GM23338 (cell line): Measurements from ENCODE around the gene MSANTD1. TPM values are rescaled to one million over a fixed set of nuclear protein-coding genes. Genes with fewer than 3 reads are reported as not detected.

ENCODE experiments used
- ATAC-seq: fragments of 200-7000 bp; cut with Tn5 transposase; 3 replicates; pipeline ENCODE4 v1.9.1; 2020
- DNase-seq: peaks from one replicate; pipeline ENCODE4 v3.0.0-alpha.2; 2015; ENCODE audit warnings: low spot score
- H2AFZ ChIP-seq: fragments of 200-600 bp; sonication (generic); 2 replicates; pipeline ENCODE4 v1.8.0; 2016; ENCODE audit warnings: antibody characterized with exemption, mild to moderate bottlenecking, moderate library complexity
- H3F3A ChIP-seq: fragments of 200-600 bp; sonication (generic); replicated peaks from 2 replicates; pipeline ENCODE4 v1.8.0; 2017; ENCODE audit warnings: antibody characterized with exemption, mixed run types, low read depth
- H3K27ac ChIP-seq: fragments of 200-600 bp; sonication (generic); 2 replicates; pipeline ENCODE4 v1.6.1; 2016; ENCODE audit warnings: low read depth
- H3K27me3 ChIP-seq: fragments of 200-600 bp; sonication (generic); 2 replicates; pipeline ENCODE4 v1.8.0; 2016; ENCODE audit warnings: mild to moderate bottlenecking, mixed run types, moderate library complexity; ENCODE audit not compliant: insufficient read depth
- H3K36me3 ChIP-seq: fragments of 200-600 bp; sonication (generic); 2 replicates; pipeline ENCODE4 v1.8.0; 2016; ENCODE audit warnings: mild to moderate bottlenecking; ENCODE audit not compliant: insufficient read depth
- H3K4me1 ChIP-seq: fragments of 200-600 bp; sonication (generic); 2 replicates; pipeline ENCODE4 v1.8.0; 2016; ENCODE audit warnings: mild to moderate bottlenecking, moderate library complexity; ENCODE audit not compliant: insufficient read depth
- H3K4me2 ChIP-seq: fragments of 200-600 bp; sonication (generic); 2 replicates; pipeline ENCODE4 v1.7.1; 2017; ENCODE audit warnings: mixed run types
- H3K4me3 ChIP-seq: fragments of 200-600 bp; sonication (generic); 2 replicates; pipeline ENCODE4 v1.6.1; 2016; ENCODE audit warnings: mixed run types
- H3K79me2 ChIP-seq: fragments of 200-600 bp; sonication (generic); replicated peaks from 2 replicates; pipeline ENCODE4 v1.8.0; 2017; ENCODE audit warnings: mild to moderate bottlenecking; ENCODE audit not compliant: insufficient read depth
- H3K9me2 ChIP-seq: fragments of 200-600 bp; sonication (generic); 2 replicates; pipeline ENCODE4 v1.8.0; 2017; ENCODE audit not compliant: insufficient read depth
- H4K20me1 ChIP-seq: fragments of 200-600 bp; sonication (generic); replicated peaks from 2 replicates; pipeline ENCODE4 v1.8.0; 2017; ENCODE audit warnings: mild to moderate bottlenecking; ENCODE audit not compliant: insufficient read depth
- H3K27ac Mint-ChIP-seq: 2 replicates; pipeline ENCODE4 v1.8.0; 2020; ENCODE audit warnings: inconsistent platforms, mild to moderate bottlenecking, moderate library complexity, mixed read lengths
- H3K27me3 Mint-ChIP-seq: 3 replicates; pipeline ENCODE4 v1.8.0; 2022; ENCODE audit warnings: low read depth, mild to moderate bottlenecking, moderate library complexity, mixed read lengths, inconsistent platforms; ENCODE audit not compliant: insufficient read depth, poor library complexity
- H3K36me3 Mint-ChIP-seq: 3 replicates; pipeline ENCODE4 v1.8.0; 2021; ENCODE audit warnings: low read depth, mild to moderate bottlenecking, inconsistent platforms, moderate library complexity, mixed read lengths
- H3K4me1 Mint-ChIP-seq: 3 replicates; pipeline ENCODE4 v1.8.0; 2020; ENCODE audit warnings: mild to moderate bottlenecking, inconsistent platforms, mixed read lengths
- H3K4me3 Mint-ChIP-seq: 3 replicates; pipeline ENCODE4 v1.8.0; 2021; ENCODE audit warnings: moderate library complexity, mild to moderate bottlenecking, inconsistent platforms, mixed read lengths
- H3K9me3 Mint-ChIP-seq: 3 replicates; pipeline ENCODE4 v1.8.0; 2020; ENCODE audit warnings: moderate library complexity, mild to moderate bottlenecking, inconsistent platforms, mixed read lengths
- CREB1 ChIP-seq: fragments of 250-450 bp; sonication (Bioruptor Pico); IDR thresholded peaks from 2 replicates; pipeline ENCODE4 v1.5.0; 2020; ENCODE audit warnings: low read depth, mild to moderate bottlenecking, moderate library complexity
- EZH2phosphoT487 ChIP-seq: fragments of 200-600 bp; sonication (generic); IDR thresholded peaks from one replicate; pipeline ENCODE4 v1.8.1; 2018; ENCODE audit warnings: antibody characterized with exemption; ENCODE audit not compliant: unreplicated experiment
- STAT1 ChIP-seq: IDR thresholded peaks from one replicate; pipeline ENCODE4 v1.6.1; 2016; ENCODE audit warnings: antibody characterized with exemption; ENCODE audit not compliant: unreplicated experiment
- ZNF462 ChIP-seq: fragments of 250-450 bp; sonication (Bioruptor Pico); IDR thresholded peaks from 2 replicates; pipeline ENCODE4 v1.5.0; 2020; ENCODE audit warnings: mild to moderate bottlenecking, moderate library complexity
- polyA plus RNA-seq: library from polyadenylated mRNA; unstranded; fragments of >200 nt; fragmentation: Nextera tagmentation; extraction: Ambion mirVana; gene quantifications from 2 replicates; pipeline ENCODE4 v1.2.1, GENCODE V29; 2016
- total RNA-seq: library from RNA; depleted of rRNA; stranded (reverse); fragments of >200 nt; shearing (Covaris generic); gene quantifications from 2 replicates; pipeline ENCODE4 v1.2.3, GENCODE V29; 2014
- TF ChIP-seq, protein P1 (sequence below), 2 experiments: fragments of 200-600 bp in 1 of 2; sonication (generic) in 1 of 2; conservative IDR thresholded peaks; 2 replicates each; pipeline versions ENCODE4 v1.5.1 to v1.6.1; 2016 to 2017; ENCODE audit warnings: antibody characterized with exemption in 2 of 2, low read depth in 2 of 2, mild to moderate bottlenecking in 2 of 2, moderate library complexity in 1 of 2
- TF ChIP-seq, protein P2 (sequence below): IDR thresholded peaks from 2 replicates; pipeline ENCODE4 v1.6.1; 2016; ENCODE audit warnings: antibody characterized with exemption

MSANTD1 gene
- total and polyA plus RNA-seq, 2 experiments from 2014 or later, result 0.29 to 1.0 TPM

DNA sequence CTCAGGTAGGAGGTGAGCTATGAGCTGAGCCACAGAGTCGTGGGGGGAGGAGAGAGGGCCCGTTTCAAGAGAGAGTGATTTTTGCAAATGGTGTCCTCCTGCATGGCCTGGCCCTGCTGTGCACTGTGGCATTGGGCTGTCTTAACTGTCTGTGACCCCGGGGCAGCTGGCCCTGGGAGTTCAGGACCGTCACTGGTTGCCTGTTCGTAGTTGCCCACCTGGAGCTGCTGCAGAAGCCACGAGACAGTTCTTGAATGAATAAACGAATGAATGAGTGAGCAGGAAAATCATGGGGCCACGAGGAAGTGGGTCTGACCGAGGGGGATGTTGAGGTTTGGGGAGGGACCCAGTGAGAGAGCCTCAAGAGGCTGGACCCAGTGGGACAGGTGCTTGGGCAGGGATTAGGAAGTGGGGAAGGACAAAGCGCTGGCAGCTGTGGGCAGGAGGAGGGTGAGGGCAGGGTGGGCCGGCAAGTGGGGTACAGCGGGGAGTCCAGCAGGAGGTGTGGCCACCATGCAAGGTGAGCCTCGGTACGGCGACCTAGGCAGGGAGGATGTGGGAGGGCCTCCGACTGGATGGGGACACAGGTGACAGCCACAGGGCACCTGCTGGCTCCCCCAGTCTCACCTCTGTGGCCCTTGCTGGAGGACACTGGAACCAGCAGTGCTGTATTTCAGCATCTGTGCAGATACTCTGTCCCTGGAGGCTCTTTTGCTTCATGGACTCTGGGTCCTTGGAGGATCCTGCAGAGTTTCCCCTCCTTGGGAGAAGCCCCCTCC lies 54.0 kb downstream of the MSANTD1 start (continued):
- no peak for TF ChIP-seq ZNF462
- no peak for TF ChIP-seq EZH2phosphoT487
- no peak for TF ChIP-seq STAT1
- TF ChIP-seq, protein P1, sequence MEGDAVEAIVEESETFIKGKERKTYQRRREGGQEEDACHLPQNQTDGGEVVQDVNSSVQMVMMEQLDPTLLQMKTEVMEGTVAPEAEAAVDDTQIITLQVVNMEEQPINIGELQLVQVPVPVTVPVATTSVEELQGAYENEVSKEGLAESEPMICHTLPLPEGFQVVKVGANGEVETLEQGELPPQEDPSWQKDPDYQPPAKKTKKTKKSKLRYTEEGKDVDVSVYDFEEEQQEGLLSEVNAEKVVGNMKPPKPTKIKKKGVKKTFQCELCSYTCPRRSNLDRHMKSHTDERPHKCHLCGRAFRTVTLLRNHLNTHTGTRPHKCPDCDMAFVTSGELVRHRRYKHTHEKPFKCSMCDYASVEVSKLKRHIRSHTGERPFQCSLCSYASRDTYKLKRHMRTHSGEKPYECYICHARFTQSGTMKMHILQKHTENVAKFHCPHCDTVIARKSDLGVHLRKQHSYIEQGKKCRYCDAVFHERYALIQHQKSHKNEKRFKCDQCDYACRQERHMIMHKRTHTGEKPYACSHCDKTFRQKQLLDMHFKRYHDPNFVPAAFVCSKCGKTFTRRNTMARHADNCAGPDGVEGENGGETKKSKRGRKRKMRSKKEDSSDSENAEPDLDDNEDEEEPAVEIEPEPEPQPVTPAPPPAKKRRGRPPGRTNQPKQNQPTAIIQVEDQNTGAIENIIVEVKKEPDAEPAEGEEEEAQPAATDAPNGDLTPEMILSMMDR (conservative IDR thresholded peaks at IDR 0.05; ENCODE audit: low read depth in 2 of 2), result no peak

DNA sequence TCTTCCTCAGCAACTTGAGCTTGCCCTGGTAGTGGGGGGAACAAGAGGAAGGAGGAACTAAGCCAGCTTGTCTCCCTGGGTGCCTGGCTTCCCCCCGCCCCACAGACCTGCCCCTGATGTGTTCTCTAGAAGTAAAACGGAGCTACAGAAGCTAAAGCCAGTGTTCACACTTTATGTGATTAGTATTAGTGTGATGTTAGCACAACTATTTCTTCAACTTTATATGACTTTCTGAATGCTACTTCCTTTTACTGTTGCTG lies 54.5 kb downstream of the MSANTD1 start:
- H3K4me1 Mint-ChIP-seq, result peaks cover 45% of the 10 kb centered on the region
- Histone ChIP-seq H3K4me3 (no peak overlapping the region), H4K20me1 (peaks cover 4% of the 10 kb centered on the region; the same call in 1 of the 2 replicates), H3K27ac (no peak overlapping the region), H3K79me2 (peaks cover 37% of the 10 kb centered on the region), H3K4me1 (peaks cover 6% of the 10 kb centered on the region; the same call in 1 of the 2 replicates), H3K27me3 (no peaks in the 10 kb centered on the region), H2AFZ (no peak overlapping the region), H3F3A (no peaks in the 10 kb centered on the region), H3K9me2 (no peaks in the 10 kb centered on the region), H3K4me2 (no peak overlapping the region), H3K36me3 (no peaks in the 10 kb centered on the region)
- ATAC-seq (no peak), DNase-seq (no peak)
- H3K4me3 Mint-ChIP-seq, result no peak overlapping the region
- H3K36me3 Mint-ChIP-seq, result no peaks in the 10 kb centered on the region
- no peak overlapping the region for H3K27ac Mint-ChIP-seq
- no peaks in the 10 kb centered on the region for H3K9me3 Mint-ChIP-seq
- H3K27me3 Mint-ChIP-seq, result peaks cover 26% of the 10 kb centered on the region
- TF ChIP-seq, protein P2, sequence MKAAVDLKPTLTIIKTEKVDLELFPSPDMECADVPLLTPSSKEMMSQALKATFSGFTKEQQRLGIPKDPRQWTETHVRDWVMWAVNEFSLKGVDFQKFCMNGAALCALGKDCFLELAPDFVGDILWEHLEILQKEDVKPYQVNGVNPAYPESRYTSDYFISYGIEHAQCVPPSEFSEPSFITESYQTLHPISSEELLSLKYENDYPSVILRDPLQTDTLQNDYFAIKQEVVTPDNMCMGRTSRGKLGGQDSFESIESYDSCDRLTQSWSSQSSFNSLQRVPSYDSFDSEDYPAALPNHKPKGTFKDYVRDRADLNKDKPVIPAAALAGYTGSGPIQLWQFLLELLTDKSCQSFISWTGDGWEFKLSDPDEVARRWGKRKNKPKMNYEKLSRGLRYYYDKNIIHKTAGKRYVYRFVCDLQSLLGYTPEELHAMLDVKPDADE, result no peak
- no peak for TF ChIP-seq CREB1 (CRISPR knock-in tag)
- TF ChIP-seq ZNF462, result no peak
